GM21529 (cell line): ENCODE results near the gene UBALD2.
"Not testable (repeated sequence)": the region's sequence is repeated elsewhere in the genome, so short reads cannot be mapped to it uniquely, and the experiment has no call there.

Source experiments
- ATAC-seq: cut with Tn5 transposase; IDR thresholded peaks from one replicate; pipeline ENCODE4 v1.9.1; 2021; ENCODE audit not compliant: unreplicated experiment

UBALD2 gene

GRCh38 chr17:76265624-76266243 lies 586 bp downstream of the UBALD2 start:
- no peak for ATAC-seq

GRCh38 chr17:76266244-76266938 lies 1.2 kb downstream of the UBALD2 start:
- no peak for ATAC-seq

- no peak for ATAC-seq
Measured at GRCh38 chr17:76267051-76267576, 2.0 kb downstream of the UBALD2 start.

GRCh38 chr17:76267581-76268001 lies 2.4 kb downstream of the UBALD2 start:
- not testable (repeated sequence) for ATAC-seq

GRCh38 chr17:76268015-76268749 lies 3.0 kb downstream of the UBALD2 start:
- ATAC-seq = no peak

GRCh38 chr17:76268991-76269981 lies 4.1 kb downstream of the UBALD2 start:
- ATAC-seq = no peak

- no peak for ATAC-seq
Measured at GRCh38 chr17:76270127-76270592, 5.0 kb downstream of the UBALD2 start.

GRCh38 chr17:76270770-76271668 lies 5.9 kb downstream of the UBALD2 start:
- peak; percentile 1 for ATAC-seq

- peak; percentile 46 for ATAC-seq
Measured at GRCh38 chr17:76271669-76272540, 6.8 kb downstream of the UBALD2 start.

- peak; percentile 14 for ATAC-seq
Measured at GRCh38 chr17:76272541-76273444, 7.6 kb downstream of the UBALD2 start.

- ATAC-seq = no peak
Measured at GRCh38 chr17:76273445-76274111, 8.4 kb downstream of the UBALD2 start.

GRCh38 chr17:76274112-76274956 lies 9.2 kb downstream of the UBALD2 start:
- no peak for ATAC-seq

GRCh38 chr17:76275382-76276068 lies 10.4 kb downstream of the UBALD2 start:
- no peak for ATAC-seq

GRCh38 chr17:76276069-76276431 lies 10.9 kb downstream of the UBALD2 start:
- no peak for ATAC-seq

GRCh38 chr17:76276461-76277299 lies 11.5 kb downstream of the UBALD2 start:
- ATAC-seq = no peak
